Astrocyte (in vitro differentiated cells and primary cell): ENCODE results near the gene FAM240B. TPM values are rescaled to one million over a fixed set of nuclear protein-coding genes. Genes with fewer than 3 reads are reported as not detected.

Experiments used
- DNase-seq: peaks from one replicate; pipeline ENCODE4 v3.0.0-alpha.2; 2010; ENCODE audit warnings: low read depth
- FAIRE-seq: peaks from 2 replicates; lab custom pipeline; 2011; peaks lifted over from hg19 to GRCh38; lab: Jason Lieb, UNC
- H2AFZ ChIP-seq: 2 replicates; pipeline ENCODE4 v1.6.0; 2012; ENCODE audit warnings: low read depth, low read length, inconsistent platforms
- H3K27ac ChIP-seq: 2 replicates; pipeline ENCODE4 v1.5.1; 2011; ENCODE audit warnings: low read depth, low read length, inconsistent platforms
- H3K27me3 ChIP-seq: 2 replicates; pipeline ENCODE4 v1.6.0; 2011; ENCODE audit warnings: low read length, inconsistent platforms; ENCODE audit not compliant: insufficient read depth
- H3K36me3 ChIP-seq: 2 replicates; pipeline ENCODE4 v1.5.1; 2011; ENCODE audit warnings: low read length, inconsistent platforms; ENCODE audit not compliant: insufficient read depth
- H3K4me1 ChIP-seq: 2 replicates; pipeline ENCODE4 v1.5.1; 2011; ENCODE audit warnings: low read length, inconsistent platforms; ENCODE audit not compliant: insufficient read depth
- H3K4me2 ChIP-seq: 2 replicates; pipeline ENCODE4 v1.6.0; 2012; ENCODE audit warnings: low read length, inconsistent platforms
- H3K4me3 ChIP-seq: 2 replicates; pipeline ENCODE4 v1.5.1; 2011; ENCODE audit warnings: low read depth, mild to moderate bottlenecking, low read length, inconsistent platforms; ENCODE audit not compliant: insufficient read depth
- H3K79me2 ChIP-seq: 2 replicates; pipeline ENCODE4 v1.6.0; 2012; ENCODE audit warnings: mild to moderate bottlenecking, low read length, inconsistent platforms; ENCODE audit not compliant: insufficient read depth
- H3K9ac ChIP-seq: 2 replicates; pipeline ENCODE4 v1.6.0; 2012; ENCODE audit warnings: mild to moderate bottlenecking, low read length, inconsistent platforms
- H3K9me3 ChIP-seq: 2 replicates; pipeline ENCODE4 v1.5.1; 2012; ENCODE audit warnings: low read depth, mild to moderate bottlenecking, low read length, inconsistent platforms; ENCODE audit not compliant: insufficient read depth
- H4K20me1 ChIP-seq: 2 replicates; pipeline ENCODE4 v1.6.0; 2012; ENCODE audit warnings: low read length, inconsistent platforms; ENCODE audit not compliant: insufficient read depth
- H3K27ac Mint-ChIP-seq: one replicate; pipeline ENCODE4 v1.8.0; 2021; ENCODE audit warnings: mild to moderate bottlenecking, mixed read lengths; ENCODE audit not compliant: unreplicated experiment
- H3K27me3 Mint-ChIP-seq: one replicate; pipeline ENCODE4 v1.8.0; 2021; ENCODE audit warnings: low read depth, mixed read lengths; ENCODE audit not compliant: unreplicated experiment
- H3K36me3 Mint-ChIP-seq: one replicate; pipeline ENCODE4 v1.8.0; 2021; ENCODE audit warnings: low read depth, mixed read lengths; ENCODE audit not compliant: unreplicated experiment
- H3K4me1 Mint-ChIP-seq: one replicate; pipeline ENCODE4 v1.8.0; 2021; ENCODE audit warnings: low read depth, mixed read lengths; ENCODE audit not compliant: unreplicated experiment
- H3K4me3 Mint-ChIP-seq: one replicate; pipeline ENCODE4 v1.8.0; 2021; ENCODE audit warnings: mild to moderate bottlenecking, moderate library complexity, mixed read lengths; ENCODE audit not compliant: unreplicated experiment
- H3K9me3 Mint-ChIP-seq: one replicate; pipeline ENCODE4 v1.8.0; 2021; ENCODE audit warnings: mild to moderate bottlenecking, mixed read lengths; ENCODE audit not compliant: unreplicated experiment
- CTCF ChIP-seq: IDR thresholded peaks from 2 replicates; pipeline ENCODE4 v1.5.1; 2011; ENCODE audit warnings: low read depth, mild to moderate bottlenecking, inconsistent platforms, low read length, moderate library complexity; ENCODE audit not compliant: insufficient read depth
- EZH2 ChIP-seq: IDR thresholded peaks from 2 replicates; pipeline ENCODE4 v1.6.1; 2012; ENCODE audit warnings: mild to moderate bottlenecking, low read length, inconsistent platforms; ENCODE audit not compliant: insufficient read depth
- total RNA-seq: library from RNA; stranded (reverse); gene quantifications from 2 replicates; pipeline ENCODE4 v1.2.1, GENCODE V29; 2021

FAM240B gene
- total RNA-seq, 1 donor from 2014 or later = not detected

- FAIRE-seq (no peak), DNase-seq (no peak)
- Mint-ChIP-seq H3K4me1 (no peaks in the 10 kb centered on the region), H3K27me3 (peaks cover 14% of the 10 kb centered on the region), H3K9me3 (peaks cover 2% of the 10 kb centered on the region), H3K27ac (no peak overlapping the region), H3K36me3 (no peaks in the 10 kb centered on the region), H3K4me3 (no peak overlapping the region)
- TF ChIP-seq EZH2 = no peak
- TF ChIP-seq CTCF = no peak
- H3K4me2 ChIP-seq = no peak overlapping the region
- H3K4me1 ChIP-seq = no peaks in the 10 kb centered on the region
- H3K9ac ChIP-seq = no peak overlapping the region
- no peak overlapping the region for H2AFZ ChIP-seq
- H3K4me3 ChIP-seq = no peak overlapping the region
- H3K9me3 ChIP-seq = no peaks in the 10 kb centered on the region
- no peaks in the 10 kb centered on the region for H3K36me3 ChIP-seq
- no peaks in the 10 kb centered on the region for H4K20me1 ChIP-seq
- H3K79me2 ChIP-seq = no peaks in the 10 kb centered on the region
- no peak overlapping the region for H3K27ac ChIP-seq
- no peaks in the 10 kb centered on the region for H3K27me3 ChIP-seq
These were observed 13.6 kb upstream of the FAM240B start for GRCh38 chr9:38733503-38733902.

- no peak overlapping the region for H3K4me2 ChIP-seq
- H3K79me2 ChIP-seq = no peaks in the 10 kb centered on the region
These were observed 13.0 kb upstream of the FAM240B start for GRCh38 chr9:38732885-38733284.

More at GRCh38 chr9:38732885-38733284, 13.0 kb upstream of the FAM240B start:
- Mint-ChIP-seq H3K4me3 (no peak overlapping the region), H3K36me3 (no peaks in the 10 kb centered on the region), H3K27ac (no peak overlapping the region), H3K9me3 (peaks cover 2% of the 10 kb centered on the region), H3K27me3 (peaks cover 11% of the 10 kb centered on the region), H3K4me1 (no peaks in the 10 kb centered on the region)
- FAIRE-seq = no peak
- no peaks in the 10 kb centered on the region for H3K36me3 ChIP-seq
- no peaks in the 10 kb centered on the region for H3K9me3 ChIP-seq
- no peaks in the 10 kb centered on the region for H3K27me3 ChIP-seq
- TF ChIP-seq CTCF = no peak
- TF ChIP-seq EZH2 = no peak
- H3K27ac ChIP-seq = no peak overlapping the region
- no peak overlapping the region for H2AFZ ChIP-seq
- no peak for DNase-seq
- no peak overlapping the region for H3K4me3 ChIP-seq
- H4K20me1 ChIP-seq = no peaks in the 10 kb centered on the region
- no peaks in the 10 kb centered on the region for H3K4me1 ChIP-seq
- H3K9ac ChIP-seq = no peak overlapping the region
